Measurements from ENCODE around the gene GMEB2. TPM values are rescaled to one million over a fixed set of nuclear protein-coding genes. Genes with fewer than 3 reads are reported as not detected.
A peak's percentile ranks its signal among the peaks of the same experiment; 100 is the strongest.
"Not testable (repeated sequence)": the region's sequence is repeated elsewhere in the genome, so short reads cannot be mapped to it uniquely, and the experiment has no call there.

The GMEB2 gene
- total RNA-seq, 4 donors from 2014 or later: 6.6 to 12.8 (median 9.2) TPM

- ATAC-seq (ENCODE audit: low FRiP score): peak; percentile 73
- peak; percentile 78 for DNase-seq (ENCODE audit: low spot score)
- TF ChIP-seq CTCF (IDR thresholded peaks at IDR 0.05): no peak
Observed at GRCh38 chr20:63641792-63642523, 15.1 kb upstream of the GMEB2 start.

DNA sequence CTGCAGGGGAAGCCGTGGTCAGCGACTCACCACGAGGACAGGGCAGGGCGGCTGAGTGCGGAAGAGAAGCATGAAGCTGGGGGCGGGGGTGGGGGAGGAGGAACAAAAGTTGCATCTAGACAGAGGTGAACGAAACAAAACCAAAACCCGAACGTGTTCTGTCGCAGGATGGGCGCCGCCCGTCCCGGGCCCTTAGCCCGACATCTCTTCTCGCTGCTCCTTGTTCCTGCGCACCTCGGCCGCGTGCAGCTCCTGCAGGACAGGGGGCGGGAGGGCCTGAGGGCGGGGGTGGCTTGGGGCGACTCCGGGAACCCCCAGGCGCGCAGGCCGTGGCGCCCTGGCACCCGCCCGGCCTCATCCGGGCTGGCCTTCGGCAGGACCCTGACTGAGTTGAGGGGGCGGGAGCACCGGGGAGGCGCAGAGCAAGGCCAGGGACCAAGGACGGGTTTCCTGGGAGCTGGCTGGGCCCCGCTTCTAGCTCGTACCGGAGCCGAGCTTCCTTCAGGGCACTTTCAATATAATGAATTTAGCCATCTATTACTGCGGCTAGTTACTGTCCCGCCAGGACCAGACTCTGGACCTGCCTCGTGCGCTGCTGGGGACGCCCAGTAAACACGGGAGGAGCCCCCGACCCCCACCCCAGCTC is 14.4 kb upstream of the GMEB2 start:
- ATAC-seq (ENCODE audit: low FRiP score) (peak; percentile 15), DNase-seq (ENCODE audit: low spot score) (no peak)
- TF ChIP-seq CTCF (IDR thresholded peaks at IDR 0.05): no peak

DNA sequence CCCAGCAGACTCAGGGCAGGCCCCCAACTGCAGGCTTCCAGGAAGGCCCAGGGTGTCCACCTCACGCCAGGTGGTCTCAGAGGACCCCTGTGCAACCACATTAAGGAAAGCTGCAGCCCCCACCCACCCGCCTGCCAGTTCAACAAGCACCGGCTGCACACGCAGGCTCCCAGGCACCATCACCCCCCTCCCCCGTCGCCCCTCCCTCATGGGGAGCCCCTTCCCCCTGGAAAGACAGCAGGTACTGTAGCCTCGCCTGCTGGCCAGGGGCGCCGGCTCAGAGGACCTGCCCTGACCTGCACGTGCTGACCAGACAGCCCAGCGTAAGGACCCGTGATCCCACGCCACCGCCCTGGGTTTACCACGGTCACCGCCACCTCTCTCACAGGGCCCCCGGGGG is 13.8 kb upstream of the GMEB2 start:
- DNase-seq (ENCODE audit: low spot score); ATAC-seq (ENCODE audit: low FRiP score): not testable (repeated sequence)

DNA sequence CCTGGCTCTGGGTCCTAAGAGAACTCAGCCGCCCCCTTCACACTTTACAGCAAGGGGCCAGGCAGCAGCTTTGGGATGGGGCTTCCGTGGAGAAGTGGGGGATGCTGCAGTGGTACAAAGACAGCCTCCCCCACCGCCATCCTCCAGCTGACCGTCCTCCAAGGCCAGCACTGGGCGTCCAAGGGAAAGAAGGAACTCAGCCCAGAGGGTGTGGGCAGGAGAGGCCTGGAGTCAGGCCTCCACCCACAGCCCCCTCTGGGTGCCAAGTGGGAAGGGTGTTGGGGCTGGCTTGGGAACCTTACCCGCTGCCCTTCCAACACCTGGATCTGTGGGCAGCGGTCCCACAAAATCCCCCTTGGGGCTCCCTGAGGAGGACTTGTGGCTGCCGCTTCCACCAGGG is 13.2 kb upstream of the GMEB2 start:
- no peak for ATAC-seq (ENCODE audit: low FRiP score)
- DNase-seq (ENCODE audit: low spot score): no peak
- TF ChIP-seq CTCF (IDR thresholded peaks at IDR 0.05): no peak

DNA sequence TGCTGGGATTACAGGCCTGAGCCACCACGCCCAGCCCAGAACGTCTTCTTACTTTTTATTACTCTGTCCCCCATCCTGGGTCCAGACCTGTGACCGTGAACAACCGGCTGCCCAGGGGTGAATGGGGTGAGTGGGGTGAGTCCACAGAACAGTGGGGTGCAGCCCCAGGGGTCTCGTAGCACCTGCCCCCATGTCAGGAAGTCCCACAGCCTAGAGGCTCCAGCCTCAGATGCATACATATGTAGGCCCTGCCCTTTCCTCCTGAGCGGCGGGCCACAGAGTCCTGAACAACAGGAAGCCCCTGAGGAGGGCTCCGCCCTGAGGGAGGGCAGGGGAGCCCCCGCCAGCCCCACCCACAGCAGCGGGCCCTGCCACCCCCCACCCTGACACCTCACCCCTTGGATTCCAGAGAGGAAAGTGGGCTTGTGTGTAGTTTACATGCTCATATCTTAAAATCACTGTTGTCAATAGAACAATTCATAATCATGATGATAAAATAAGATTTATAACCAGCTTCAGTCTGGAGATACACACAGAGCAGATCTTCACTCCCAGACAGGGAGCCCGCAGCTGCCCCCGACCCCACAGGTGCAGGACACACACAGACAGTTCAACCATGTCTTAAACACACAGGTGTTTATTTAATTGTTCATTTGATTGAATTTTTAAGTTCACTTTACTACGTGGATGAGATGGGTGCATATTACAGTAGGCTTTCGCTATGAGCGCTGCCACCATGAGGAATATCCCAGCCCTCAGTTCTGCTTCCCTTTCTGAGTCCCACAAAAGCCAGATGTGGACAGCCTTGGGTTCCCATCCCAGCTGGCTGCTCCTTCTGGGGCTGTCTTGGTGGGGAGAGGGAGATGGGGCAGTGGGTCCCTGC is 12.4 kb upstream of the GMEB2 start:
- DNase-seq (ENCODE audit: low spot score) (no peak), ATAC-seq (ENCODE audit: low FRiP score) (no peak)
- no peak for TF ChIP-seq CTCF (IDR thresholded peaks at IDR 0.05)

DNA sequence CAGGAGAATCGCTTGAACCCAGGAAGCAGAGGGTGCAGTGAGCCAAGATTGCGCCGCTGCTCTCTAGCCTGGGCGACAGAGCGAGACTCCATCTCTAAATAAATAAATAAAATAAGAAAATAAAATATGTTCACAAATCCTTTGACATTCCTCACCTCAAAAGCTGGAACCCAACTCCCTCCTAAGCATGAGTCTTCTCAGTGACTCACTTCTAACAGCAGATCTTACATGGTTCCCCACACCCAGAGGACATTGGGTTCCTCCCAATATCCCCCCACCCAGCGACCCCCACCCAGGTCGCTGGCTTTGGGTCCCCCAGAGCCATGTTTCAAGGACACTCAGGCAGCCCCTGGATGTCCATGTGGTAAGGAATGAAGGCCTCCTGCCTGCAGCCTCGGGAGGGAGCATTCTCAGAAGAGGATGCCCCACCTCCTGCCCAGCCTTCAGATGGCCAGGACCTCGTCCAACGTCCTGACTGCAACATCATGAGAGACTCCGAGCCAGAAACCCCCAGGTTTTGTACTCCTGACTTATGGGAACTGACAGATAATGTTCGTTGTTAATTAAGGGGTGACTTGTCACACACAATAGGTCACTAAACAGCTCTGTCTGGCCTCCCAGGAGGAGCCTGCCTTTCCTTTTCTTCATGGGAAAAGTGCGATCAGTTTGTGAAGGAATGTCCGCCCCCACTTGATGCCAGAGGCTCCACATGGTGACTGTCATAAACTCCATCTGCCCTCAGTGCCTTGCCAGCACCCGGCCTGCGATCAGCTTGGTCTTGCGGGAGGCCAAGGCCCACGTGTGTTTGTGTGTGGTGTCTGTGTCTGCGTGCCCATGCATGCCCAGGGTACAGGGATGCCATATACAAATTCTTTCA is 10.1 kb upstream of the GMEB2 start:
- no peak for TF ChIP-seq CTCF (IDR thresholded peaks at IDR 0.05)
- DNase-seq (ENCODE audit: low spot score) (no peak), ATAC-seq (ENCODE audit: low FRiP score) (no peak)
